GM19463 (cell line): Measurements from ENCODE around the gene XKR3.
"Not testable (repeated sequence)": the region's sequence is repeated elsewhere in the genome, so short reads cannot be mapped to it uniquely, and the experiment has no call there.

Experiments used
- ATAC-seq: cut with Tn5 transposase; IDR thresholded peaks from one replicate; pipeline ENCODE4 v1.9.1; 2021; ENCODE audit warnings: mild to moderate bottlenecking, moderate library complexity; ENCODE audit not compliant: unreplicated experiment

The XKR3 gene

GRCh38 chr22:16748160-16748929 lies 76.9 kb downstream of the XKR3 start:
- ATAC-seq, result not testable (repeated sequence)

GRCh38 chr22:16747266-16748159 lies 77.7 kb downstream of the XKR3 start:
- not testable (repeated sequence) for ATAC-seq

GRCh38 chr22:16734271-16734670 lies 90.9 kb downstream of the XKR3 start:
- ATAC-seq, result not testable (repeated sequence)
